Choroid plexus epithelial cell (primary cell): ENCODE results near the gene GNG12.

Experiments
- DNase-seq: peaks from one replicate; pipeline ENCODE4 v3.0.0-alpha.2; 2010; ENCODE audit warnings: low read depth
- H3K4me3 ChIP-seq: 2 replicates; pipeline ENCODE4 v1.5.1; 2011; ENCODE audit warnings: low read depth, mild to moderate bottlenecking, control low read depth, low read length, moderate library complexity
- TF ChIP-seq, protein P1 (sequence below): conservative IDR thresholded peaks from 2 replicates; pipeline ENCODE4 v1.5.1; 2011; ENCODE audit warnings: low read depth, mild to moderate bottlenecking, control low read depth, inconsistent platforms, low read length, moderate library complexity

GNG12 gene

DNA sequence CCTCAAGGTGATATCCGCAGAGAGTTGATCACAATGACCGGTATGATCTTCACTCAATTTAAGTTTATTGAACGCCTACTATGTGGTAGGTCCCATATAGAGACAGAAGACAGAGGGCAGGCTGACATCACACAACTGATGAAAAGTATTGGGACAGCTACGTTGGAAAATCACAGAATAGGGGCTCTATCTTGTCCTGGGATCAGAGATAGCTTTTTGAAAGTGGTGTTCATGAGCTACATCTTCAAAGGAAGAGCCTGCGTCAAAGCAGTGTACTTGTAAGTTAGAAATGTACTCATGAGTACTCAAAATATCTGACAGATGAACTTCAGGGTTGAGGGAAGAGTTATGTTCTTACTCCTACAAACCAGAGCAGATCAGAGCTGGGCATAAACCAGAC is 93.9 kb downstream of the GNG12 start:
- DNase-seq: no peak
- TF ChIP-seq, protein P1, sequence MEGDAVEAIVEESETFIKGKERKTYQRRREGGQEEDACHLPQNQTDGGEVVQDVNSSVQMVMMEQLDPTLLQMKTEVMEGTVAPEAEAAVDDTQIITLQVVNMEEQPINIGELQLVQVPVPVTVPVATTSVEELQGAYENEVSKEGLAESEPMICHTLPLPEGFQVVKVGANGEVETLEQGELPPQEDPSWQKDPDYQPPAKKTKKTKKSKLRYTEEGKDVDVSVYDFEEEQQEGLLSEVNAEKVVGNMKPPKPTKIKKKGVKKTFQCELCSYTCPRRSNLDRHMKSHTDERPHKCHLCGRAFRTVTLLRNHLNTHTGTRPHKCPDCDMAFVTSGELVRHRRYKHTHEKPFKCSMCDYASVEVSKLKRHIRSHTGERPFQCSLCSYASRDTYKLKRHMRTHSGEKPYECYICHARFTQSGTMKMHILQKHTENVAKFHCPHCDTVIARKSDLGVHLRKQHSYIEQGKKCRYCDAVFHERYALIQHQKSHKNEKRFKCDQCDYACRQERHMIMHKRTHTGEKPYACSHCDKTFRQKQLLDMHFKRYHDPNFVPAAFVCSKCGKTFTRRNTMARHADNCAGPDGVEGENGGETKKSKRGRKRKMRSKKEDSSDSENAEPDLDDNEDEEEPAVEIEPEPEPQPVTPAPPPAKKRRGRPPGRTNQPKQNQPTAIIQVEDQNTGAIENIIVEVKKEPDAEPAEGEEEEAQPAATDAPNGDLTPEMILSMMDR: no peak
- no peak overlapping the region for H3K4me3 ChIP-seq

DNA sequence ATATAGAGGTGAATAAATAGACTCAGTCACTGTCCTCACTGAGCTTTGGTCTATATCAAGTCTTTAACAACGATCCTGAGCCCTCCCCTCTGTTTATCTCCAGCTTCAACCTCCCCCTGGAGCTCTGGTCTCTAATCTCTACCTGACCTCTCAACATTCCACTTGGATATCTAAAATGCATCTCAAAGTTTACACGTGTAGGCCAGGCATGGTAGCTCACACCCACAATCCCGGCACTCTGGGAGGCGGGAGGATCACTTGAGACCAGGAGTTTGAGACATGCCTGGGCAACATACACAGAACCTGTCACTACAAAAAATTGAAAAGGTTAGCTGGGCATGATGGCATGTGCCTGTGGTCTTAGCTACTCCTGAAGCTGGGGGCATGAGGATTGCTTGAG is 94.9 kb downstream of the GNG12 start:
- TF ChIP-seq, protein P1: no peak
- H3K4me3 ChIP-seq: no peak overlapping the region
- no peak for DNase-seq

DNA sequence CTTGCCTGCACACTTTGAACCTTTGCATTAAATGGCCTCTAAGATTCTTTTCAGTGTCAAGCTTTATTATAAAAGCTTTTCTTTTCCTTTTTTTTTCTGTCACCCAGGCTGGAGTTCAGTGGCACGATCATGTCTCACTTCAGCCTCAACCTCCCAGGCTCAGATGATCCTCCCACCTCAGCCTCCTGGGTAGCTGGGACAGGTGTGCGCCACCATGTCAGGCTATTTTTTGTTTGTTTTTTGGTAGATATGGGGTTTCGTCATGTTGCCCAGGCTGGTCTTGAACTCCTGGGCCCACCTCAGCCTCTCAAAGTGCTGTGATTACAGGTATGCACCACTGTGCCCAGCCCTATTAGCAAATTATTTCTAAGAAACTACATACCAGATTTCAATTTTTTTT is 95.4 kb downstream of the GNG12 start:
- H3K4me3 ChIP-seq: no peak overlapping the region
- TF ChIP-seq, protein P1: no peak
- no peak for DNase-seq

DNA sequence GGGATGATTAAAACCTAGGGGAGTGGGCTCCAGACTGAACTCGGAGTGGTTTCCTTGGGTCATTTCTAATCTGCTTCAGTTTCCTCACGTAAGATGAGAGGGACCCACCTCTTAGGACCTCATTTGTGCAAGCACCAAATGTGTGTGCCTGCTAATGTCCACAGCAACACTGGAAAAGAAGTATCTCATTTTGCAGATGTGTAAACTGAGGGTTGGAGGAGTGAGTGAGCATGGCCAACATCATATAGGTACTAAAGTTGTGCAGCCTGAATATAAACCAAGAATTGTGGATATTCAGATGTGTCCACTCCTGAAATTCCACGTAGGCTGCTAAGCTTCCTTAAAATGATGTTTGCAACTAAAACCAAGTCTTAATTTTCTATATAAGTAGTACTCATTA is 96.5 kb downstream of the GNG12 start:
- TF ChIP-seq, protein P1: no peak
- DNase-seq: no peak
- H3K4me3 ChIP-seq: no peak overlapping the region

DNA sequence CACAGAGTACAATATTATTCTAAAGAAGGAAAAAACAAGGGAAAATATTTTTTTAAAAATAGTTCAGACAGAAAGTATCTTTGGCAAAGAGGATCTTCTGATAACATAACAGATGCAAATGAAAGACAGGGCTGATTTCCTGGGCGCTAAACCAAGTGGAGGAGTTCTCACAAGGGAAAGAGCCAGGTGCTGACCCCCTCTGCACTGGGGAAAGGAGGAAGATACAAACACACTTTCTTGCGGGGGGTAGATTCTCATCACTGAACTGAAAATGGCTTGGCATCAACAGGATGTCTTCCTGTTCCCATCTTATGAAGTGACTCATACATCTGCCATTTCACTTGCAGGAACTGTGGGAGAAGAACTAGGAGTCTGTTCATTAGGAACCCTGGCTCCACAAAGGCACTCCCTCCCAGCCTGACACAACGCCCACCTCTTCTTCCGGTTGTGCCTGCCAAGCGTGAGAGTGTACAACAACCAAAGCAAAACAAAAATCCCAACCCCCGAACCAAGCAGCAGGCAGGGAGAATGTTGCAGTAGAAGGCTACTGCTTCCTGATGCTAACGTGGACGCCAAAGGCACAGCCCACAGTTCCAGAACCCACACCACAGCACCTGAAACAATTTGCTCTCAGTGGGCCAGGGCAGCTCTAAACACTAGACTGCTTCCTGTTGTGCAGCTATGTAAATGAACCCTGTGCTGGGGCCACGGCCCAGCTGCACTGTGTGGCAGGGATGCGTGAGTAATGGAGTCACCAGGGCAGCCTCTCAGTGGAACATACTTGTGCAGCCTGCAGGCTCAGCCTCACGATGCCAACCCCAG is 97.2 kb downstream of the GNG12 start:
- no peak overlapping the region for H3K4me3 ChIP-seq
- TF ChIP-seq, protein P1: no peak
- peak; percentile 94 for DNase-seq

DNA sequence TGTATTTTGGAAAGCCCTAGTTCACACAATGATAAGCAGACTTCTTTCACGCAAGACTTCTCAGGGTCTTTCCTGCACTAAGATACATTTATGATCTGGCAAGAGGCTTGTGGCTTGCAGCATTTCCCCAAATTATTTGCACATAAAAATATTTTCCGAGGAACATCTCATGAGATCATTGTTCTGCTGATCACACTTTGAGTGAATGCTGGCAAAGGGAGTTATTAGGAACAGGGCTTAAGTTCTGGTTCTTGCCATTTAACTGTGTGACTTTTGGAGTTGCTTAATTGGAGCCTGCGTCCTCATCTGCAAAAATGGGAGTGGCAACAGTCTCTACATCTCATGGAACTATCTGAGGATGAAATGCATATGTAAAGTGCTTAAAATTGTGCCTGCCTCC is 98.1 kb downstream of the GNG12 start:
- no peak overlapping the region for H3K4me3 ChIP-seq
- peak; percentile 25 for DNase-seq
- TF ChIP-seq, protein P1: no peak

DNA sequence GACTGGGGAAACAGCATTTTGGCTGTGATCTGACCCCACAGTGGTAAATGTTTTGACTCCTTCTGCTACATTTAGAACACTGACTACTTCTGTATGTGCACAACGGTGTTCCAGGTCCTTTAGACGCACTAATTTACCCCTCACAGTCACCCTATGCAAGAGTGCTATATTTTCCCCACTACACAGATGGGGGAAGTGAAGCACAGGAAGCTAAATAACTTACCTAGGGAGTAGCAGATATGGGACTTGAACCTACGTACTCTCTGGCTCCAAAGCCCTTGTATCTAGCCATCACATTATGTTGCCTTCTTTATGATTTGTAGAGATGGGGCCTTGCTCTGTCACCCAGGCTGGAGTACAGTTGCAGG is 99.0 kb downstream of the GNG12 start:
- H3K4me3 ChIP-seq: no peak overlapping the region
- TF ChIP-seq, protein P1: no peak

More for the DNA sequence above, 99.0 kb downstream of the GNG12 start:
- DNase-seq: no peak
